ENCODE results near the gene GID8.

GID8 gene

GRCh38 chr20:62905536-62906117 lies 32.3 kb upstream of the GID8 start:
- DNase-seq: no peak

- no peak for DNase-seq
Measured at GRCh38 chr20:62906209-62906608, 31.7 kb upstream of the GID8 start.

- DNase-seq: no peak
Measured at GRCh38 chr20:62906647-62907375, 31.1 kb upstream of the GID8 start.

- no peak for DNase-seq
Measured at GRCh38 chr20:62907384-62908317, 30.3 kb upstream of the GID8 start.

GRCh38 chr20:62908971-62909791 lies 28.8 kb upstream of the GID8 start:
- no peak for DNase-seq

- no peak for DNase-seq
Measured at GRCh38 chr20:62910217-62910766, 27.7 kb upstream of the GID8 start.

- DNase-seq: no peak
Measured at GRCh38 chr20:62910777-62911497, 27.0 kb upstream of the GID8 start.

GRCh38 chr20:62911701-62912280 lies 26.2 kb upstream of the GID8 start:
- DNase-seq: no peak

GRCh38 chr20:62913043-62913630 lies 24.8 kb upstream of the GID8 start:
- DNase-seq: no peak

GRCh38 chr20:62914436-62914835 lies 23.5 kb upstream of the GID8 start:
- no peak for DNase-seq

- no peak for DNase-seq
Measured at GRCh38 chr20:62914970-62915457, 22.9 kb upstream of the GID8 start.

GRCh38 chr20:62916703-62917476 lies 21.1 kb upstream of the GID8 start:
- no peak for DNase-seq

- no peak for DNase-seq
Measured at GRCh38 chr20:62917720-62918119, 20.2 kb upstream of the GID8 start.

- no peak for DNase-seq
Measured at GRCh38 chr20:62918147-62918546, 19.8 kb upstream of the GID8 start.

- DNase-seq: peak; percentile 16
Measured at GRCh38 chr20:62918831-62919230, 19.1 kb upstream of the GID8 start.

- no peak for DNase-seq
Measured at GRCh38 chr20:62920039-62920645, 17.8 kb upstream of the GID8 start.

- DNase-seq: peak; percentile 45
Measured at GRCh38 chr20:62921119-62921687, 16.7 kb upstream of the GID8 start.

- peak; percentile 20 for DNase-seq
Measured at GRCh38 chr20:62922451-62922921, 15.5 kb upstream of the GID8 start.
